GM21447 (cell line): ENCODE data around the gene SLC25A47.
"Not testable (repeated sequence)": the region's sequence is repeated elsewhere in the genome, so short reads cannot be mapped to it uniquely, and the experiment has no call there.

Source experiments
- ATAC-seq: cut with Tn5 transposase; IDR thresholded peaks from one replicate; pipeline ENCODE4 v1.9.1; 2021; ENCODE audit not compliant: unreplicated experiment

The SLC25A47 gene

DNA sequence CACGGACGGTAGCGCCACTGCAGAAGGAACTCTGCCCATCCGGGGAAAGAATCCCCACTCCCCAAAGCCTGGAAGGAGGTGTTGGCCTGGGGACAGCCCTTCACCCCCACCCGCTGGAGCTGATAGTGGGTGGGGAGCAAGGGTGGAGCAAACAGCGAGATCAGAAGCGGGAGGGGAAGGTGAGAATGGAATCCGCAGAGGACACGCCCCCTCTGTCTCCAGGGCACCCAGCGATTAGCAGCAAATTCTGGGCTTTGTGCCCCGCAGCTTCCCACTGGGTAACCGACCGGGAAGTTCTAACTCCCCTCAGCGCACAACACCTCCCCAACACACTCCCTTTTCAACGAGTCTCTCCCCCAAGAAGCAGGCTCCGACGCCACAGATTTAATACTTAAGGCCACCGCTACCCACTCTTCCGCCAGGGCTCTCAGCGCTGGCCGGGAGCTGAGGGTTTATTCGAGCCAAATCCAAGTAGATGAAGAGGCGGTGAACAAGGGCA, 18.3 kb upstream of the SLC25A47 start:
- ATAC-seq, result no peak

DNA sequence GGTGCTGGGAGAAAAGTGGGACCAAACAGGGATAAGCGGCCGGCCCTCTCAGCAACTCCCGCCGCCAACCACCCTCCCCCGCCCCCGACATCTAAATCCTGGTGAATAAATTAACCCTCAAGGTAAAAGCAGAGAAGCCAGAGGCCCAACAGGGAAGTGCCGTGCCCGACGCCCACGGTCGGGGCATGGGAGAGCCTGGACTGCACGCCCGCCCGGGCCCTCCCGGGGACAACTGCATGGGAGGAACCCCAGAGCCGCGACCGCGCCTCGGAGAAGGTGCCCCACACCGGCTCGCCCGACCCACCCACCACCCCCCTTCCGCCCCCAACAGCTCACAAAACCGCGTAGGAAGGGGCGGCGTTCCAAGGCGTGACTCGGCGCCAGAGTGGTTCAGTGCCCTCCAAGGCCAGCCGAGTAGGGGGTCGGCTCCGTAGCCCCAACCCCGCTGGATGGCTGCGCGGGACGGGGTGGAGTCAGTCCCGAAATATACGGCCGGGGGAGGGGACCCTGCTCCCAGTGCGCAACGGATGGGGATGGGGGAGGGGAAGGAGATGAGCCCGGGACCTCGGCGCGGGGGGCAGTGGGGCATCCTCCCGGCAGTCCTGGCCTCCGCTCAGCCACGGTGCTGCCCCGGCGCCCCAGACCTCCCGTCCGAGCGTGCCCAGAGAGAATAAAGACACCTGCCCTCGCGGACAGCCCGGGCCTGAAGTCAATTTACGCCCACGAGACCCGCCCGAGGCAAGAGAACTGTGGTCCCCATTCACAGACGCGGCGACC, 17.6 kb upstream of the SLC25A47 start:
- peak; percentile 10 for ATAC-seq

DNA sequence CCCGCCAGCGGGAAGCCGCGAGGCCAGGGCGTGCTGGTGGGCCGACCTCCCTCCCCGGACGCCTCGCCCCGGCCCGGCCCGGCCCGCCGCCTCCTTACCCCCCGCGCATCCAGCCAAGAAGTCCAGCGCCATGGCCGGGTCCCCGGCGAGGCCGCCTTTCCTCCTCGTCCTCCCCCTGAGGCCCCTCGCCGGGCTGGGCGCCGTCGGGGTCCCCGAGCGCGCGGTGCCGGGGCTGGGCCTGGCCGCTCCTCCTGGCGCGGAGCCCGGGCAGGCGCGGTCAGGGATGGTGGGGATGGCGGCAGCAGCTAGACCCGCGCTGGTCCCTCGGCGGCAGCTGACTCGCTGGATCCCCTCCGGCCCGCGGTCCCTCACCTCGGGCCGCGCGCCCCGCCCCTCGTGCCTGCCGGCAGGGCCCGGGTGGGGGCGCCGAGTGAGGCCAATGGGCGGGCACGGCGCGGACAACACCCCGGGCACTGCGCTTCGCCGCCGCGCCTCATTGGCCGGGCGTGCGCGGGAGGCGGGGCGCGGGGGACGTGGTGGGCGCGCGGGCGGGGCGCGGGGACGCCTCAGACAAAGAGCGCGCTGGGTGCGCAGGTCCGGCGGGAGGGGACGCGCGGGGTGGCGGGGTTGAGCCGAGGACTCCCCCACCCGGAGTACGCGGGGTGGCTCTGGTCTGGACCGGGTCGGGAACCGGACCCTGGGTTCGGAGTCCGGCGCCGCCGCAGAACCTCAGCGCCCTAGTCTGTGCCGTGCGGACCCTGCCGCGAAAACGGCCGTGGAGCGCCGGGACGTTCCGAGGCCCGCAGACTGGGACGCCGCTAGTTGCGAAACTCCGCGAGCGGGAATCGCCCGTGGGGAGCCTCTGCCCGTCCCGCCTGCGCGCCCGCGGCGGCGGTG, 16.8 kb upstream of the SLC25A47 start, which contains the start of gene SLC25A29:
TSS of gene SLC25A29 (minus strand) at position 344 of the 897 bp plus-strand sequence. CDS start at position 132, 212 bp downstream.
- ATAC-seq, result peak; percentile 72

DNA sequence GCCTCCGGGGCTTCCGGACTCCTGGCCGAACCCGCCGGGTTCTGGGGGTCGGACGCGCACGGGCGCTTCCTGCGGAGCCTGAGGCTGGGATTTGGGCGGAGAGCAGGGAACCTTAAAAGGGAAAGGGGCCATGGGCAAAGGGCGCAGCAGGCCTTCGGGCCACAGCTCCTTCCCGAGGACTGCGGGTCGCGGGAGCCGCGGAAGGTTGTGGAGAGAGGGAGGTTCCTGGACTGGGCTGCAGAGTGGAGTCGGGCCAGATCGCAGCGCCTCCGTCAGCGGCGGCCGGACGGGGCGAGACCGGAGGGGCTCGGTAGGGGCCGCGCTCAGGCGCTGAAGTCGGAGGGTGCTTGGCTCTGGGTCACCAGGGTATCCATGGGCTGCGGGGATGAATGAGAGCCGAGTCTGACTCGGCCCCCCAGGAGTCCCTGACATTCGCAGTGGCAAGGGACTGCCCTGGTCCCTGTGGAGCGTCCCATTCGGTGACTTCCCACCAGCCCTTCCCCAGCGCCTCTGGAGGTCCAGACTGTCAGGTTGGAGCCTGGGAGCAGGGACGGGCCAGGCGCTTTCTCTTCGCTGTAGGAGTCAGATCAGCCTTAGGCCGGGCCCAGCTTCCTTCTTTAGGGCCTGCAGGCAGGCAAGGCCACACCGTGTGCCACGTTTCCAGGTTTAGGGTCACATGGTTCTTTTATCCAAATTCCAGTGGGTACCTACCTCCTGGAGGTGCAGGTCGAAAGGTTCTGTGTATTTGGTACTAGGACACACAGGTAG, 16.0 kb upstream of the SLC25A47 start:
- ATAC-seq, result peak; percentile 23

- no peak for ATAC-seq
These were observed 15.2 kb upstream of the SLC25A47 start for GRCh38 chr14:100307766-100308426.

DNA sequence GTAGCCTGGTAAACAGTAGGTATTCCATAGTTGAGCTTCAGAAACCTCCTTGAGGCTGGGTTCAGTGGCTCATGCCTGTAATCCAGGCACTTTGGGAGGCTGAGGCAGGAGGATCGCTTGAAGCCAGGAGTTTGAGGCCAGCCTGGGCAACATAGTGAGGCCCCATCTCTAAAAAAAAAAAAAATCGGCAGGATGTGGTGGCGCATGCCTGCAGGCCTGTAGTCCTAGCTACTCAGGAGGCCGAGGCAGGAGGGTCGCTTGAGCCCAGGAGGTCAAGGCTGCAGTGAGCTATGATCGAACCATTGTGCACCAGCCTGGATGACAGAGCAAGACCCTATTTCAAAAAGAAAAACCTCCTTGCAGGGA, 14.7 kb upstream of the SLC25A47 start:
- ATAC-seq, result not testable (repeated sequence)

DNA sequence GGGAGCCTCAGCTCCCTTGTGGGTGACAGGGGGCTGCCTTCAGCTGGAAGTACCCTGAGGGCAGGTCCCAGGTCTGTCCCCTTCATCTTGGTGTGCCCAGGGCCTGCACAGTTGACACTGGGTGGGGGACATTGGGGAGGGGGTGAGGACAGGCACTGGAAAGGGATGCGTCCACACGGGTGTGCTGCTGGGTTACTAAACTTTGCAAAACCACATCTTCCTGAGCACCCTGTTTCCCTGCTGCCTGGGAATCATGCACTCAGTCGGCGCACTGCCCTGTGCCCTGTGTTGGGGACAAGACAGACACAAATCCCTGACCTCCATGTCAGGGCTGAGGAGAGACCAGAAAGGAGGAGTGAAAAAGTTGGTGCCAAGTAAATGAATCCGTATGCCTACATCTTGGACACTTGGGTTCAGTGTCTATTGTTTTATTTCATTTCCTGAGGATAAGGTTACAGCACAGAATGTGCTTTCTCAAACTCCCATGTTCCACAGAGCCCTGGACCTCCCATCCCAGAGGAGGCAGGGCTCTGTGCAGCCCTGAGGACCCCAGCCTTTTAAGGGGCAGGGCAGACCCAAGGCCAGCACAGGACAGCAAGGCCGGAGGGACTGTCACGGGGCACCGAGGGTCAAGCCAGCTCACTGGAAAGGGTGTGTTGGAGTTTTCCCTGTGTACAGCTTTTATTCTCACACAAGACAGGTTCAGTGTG, 14.0 kb upstream of the SLC25A47 start:
- ATAC-seq, result no peak

- not testable (repeated sequence) for ATAC-seq
These were observed 10.8 kb upstream of the SLC25A47 start for GRCh38 chr14:100312110-100312876.

DNA sequence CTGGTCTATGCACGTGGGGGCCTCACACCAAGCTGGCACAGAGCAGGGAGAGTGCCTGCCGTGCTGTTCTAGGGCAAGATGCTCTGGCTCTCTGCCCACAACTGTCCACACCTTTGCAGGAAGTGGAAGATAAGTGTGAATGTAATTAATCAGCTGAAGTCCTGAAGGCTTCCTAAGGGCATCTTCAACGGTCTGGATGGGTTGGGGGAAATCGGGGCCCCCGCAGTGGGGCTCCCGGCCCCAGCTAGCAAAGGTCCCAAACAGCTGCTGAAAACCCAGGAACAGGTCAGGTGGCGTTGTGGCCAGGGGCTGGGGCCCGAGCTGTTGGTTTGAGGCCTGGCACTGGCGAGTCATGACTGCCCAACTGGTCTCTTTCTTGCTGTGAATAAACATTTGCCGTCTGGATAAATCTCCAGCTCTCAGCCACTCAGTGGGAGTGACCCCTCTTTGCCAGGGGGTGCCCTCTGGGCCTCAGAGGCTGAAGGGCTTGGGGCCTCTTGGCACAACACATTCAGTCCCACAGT, 10.2 kb upstream of the SLC25A47 start:
- ATAC-seq, result no peak

DNA sequence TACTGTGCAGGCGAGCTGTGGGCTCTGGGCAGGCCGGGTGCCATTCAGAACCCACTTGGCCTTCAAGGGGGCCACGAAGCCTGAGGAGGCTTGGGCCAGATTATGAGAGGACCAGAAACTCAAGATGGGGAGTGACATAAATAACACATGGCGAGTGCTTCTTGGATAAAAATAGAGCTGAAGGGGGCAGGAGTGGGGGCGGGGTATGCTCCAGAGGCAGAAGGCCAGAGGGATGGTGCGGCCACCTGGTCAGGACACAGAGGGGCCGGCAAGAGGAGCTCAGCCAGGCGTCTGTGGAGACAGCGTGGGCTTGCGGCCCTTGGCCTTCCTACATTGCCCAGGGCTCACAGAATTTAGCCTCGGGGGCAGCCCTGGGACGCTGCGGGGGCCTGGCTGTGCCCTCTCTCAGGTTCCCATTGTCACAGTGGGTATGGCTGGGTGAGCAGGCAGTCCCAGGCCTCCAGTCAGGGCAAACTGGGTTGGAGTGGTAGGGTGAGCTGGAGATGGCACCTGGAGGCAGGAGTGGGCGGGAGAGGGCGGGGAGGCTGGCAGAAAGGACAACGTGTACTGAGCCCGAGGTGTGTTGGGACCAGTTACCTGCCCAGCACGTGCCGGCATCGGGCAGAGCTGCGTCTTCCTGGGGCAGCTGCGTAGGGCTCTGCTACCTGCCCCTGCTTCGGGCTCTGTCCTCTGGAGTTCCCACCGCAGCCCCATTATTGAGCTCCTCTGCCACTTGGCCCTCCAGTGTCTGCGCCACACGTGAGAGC, 9.5 kb upstream of the SLC25A47 start:
- no peak for ATAC-seq

DNA sequence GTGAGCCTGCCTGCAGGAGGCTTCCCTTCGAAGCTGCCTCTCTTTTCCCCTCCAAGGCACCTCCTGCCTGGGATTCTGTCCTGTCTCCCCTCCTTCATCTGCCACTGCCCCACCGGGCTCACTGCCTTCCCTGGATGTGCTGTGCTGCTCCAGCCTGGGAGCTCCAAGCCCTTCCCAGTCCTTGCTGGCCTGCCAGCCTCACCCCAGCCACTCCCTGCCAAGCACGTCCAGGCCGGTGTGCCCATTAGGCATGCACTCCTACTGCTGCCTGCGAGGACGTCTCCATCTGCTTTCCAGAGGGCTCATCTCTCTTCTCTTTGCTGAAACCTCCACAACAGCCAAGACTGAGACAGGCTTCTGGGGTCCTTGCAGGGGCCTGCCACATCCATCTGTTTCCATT, 8.4 kb upstream of the SLC25A47 start:
- ATAC-seq, result no peak

DNA sequence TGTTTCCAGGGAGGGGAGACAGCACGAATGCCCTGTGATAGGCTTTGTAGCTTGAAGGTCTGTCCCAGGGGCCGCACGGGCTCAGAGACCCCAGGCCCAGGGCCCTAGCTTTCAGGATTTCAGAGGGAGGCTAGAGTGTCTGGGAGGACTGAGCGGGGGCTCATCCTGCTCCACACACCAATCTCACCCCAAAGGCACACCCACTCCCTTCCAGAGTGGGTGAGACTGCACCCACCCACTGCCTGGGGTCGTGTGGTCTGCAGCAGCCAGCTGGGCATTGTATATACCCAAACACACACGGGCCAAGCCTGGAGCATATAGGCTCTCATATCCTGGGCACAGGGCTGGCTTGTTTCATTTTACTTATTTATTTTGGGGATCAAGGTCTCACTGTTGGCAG, 5.8 kb upstream of the SLC25A47 start:
- ATAC-seq, result no peak

GRCh38 chr14:100317912-100318808, 5.0 kb upstream of the SLC25A47 start:
- ATAC-seq, result peak; percentile 82

- no peak for ATAC-seq
These were observed 2.8 kb upstream of the SLC25A47 start for GRCh38 chr14:100320157-100320856.

DNA sequence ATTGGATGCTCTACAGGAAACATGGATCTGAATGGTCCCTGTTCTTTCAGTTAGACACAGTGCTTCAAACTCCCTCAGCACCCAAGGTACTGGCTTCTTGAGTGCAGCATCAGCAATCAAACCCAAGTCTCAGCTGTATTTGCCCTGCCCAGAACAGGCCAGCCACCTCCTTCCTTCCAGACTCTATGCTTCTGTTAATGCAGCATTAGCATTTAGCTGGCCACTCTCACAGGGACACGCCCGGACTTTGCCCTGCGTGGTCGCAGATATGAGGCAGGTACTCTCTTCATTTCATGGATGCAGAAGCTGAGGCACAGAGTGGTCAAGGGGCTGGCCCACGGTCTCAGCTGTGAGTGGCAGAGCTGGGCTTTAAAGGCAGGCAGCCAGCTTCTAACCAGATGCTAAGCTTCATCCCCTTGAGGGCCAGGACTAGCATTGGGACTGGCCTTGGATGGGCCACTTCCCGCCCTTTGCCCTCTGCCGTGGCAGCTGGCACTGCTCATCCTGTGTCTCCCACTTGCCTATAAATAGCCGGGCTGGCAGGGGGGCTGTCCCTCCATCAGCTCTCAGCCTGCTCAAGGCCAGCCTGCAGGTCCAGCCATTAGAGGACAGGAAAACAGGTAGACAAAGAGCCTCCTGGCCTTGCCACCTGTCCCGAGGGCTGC, 1.5 kb upstream of the SLC25A47 start:
- no peak for ATAC-seq
